BE2C (cell line): ENCODE measurements around the gene ADCK1.

Experiments
- DNase-seq: peaks from one replicate; pipeline ENCODE4 v3.0.0-alpha.2; 2020
- H3K27me3 ChIP-seq: fragments of 250-450 bp; sonication (Bioruptor Pico); 2 replicates; pipeline ENCODE4 v1.5.1; 2020; ENCODE audit warnings: mild to moderate bottlenecking
- H3K36me3 ChIP-seq: fragments of 250-450 bp; sonication (Bioruptor Pico); 2 replicates; pipeline ENCODE4 v1.5.1; 2020; ENCODE audit warnings: mild to moderate bottlenecking
- H3K4me1 ChIP-seq: fragments of 250-450 bp; sonication (Bioruptor Pico); 2 replicates; pipeline ENCODE4 v1.5.1; 2020
- H3K4me3 ChIP-seq: 2 replicates; pipeline ENCODE4 v1.5.1; 2011; ENCODE audit warnings: low read depth, low read length
- H3K9me3 ChIP-seq: fragments of 250-450 bp; sonication (Bioruptor Pico); 2 replicates; pipeline ENCODE4 v1.5.1; 2020
- CTCF ChIP-seq: IDR thresholded peaks from 2 replicates; pipeline ENCODE4 v1.5.1; 2012; ENCODE audit warnings: mild to moderate bottlenecking, low read depth, low read length

ADCK1 gene

DNA sequence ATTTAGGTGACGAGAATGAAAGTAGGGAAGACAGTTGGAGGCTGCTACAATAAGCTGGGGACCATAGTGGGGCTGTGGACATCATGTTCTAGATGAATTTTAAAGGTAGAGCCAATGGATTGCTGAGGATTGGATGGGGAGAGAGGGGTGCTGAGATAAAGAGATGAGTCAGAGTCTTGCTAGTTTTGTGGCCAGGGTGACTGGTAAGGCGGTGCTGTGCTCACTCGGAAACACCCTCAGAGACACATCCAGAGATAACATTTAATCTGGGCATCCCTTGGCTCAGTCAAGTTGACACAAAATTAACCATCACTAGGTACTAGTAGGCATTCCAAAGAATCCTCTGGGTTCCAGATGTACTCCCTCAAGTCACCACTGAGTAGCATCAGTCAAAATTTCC is 170.7 kb downstream of the ADCK1 start:
- H3K27me3 ChIP-seq, result no peaks in the 10 kb centered on the region
- TF ChIP-seq CTCF, result no peak
- H3K9me3 ChIP-seq, result no peaks in the 10 kb centered on the region

GRCh38 chr14:77973246-77973645 is 173.3 kb downstream of the ADCK1 start:
- no peaks in the 10 kb centered on the region for H3K27me3 ChIP-seq
- no peaks in the 10 kb centered on the region for H3K36me3 ChIP-seq
- H3K9me3 ChIP-seq, result no peaks in the 10 kb centered on the region
- H3K4me3 ChIP-seq, result no peak overlapping the region
- TF ChIP-seq CTCF, result no peak
- H3K4me1 ChIP-seq, result no peaks in the 10 kb centered on the region
- no peak for DNase-seq

More for the DNA sequence above, 170.7 kb downstream of the ADCK1 start:
- Histone ChIP-seq H3K36me3 (no peaks in the 10 kb centered on the region), H3K4me1 (no peaks in the 10 kb centered on the region), H3K4me3 (no peak overlapping the region)
- DNase-seq, result no peak

GRCh38 chr14:77976591-77976990 is 176.7 kb downstream of the ADCK1 start:
- Histone ChIP-seq H3K9me3 (no peaks in the 10 kb centered on the region), H3K4me1 (no peaks in the 10 kb centered on the region), H3K36me3 (no peaks in the 10 kb centered on the region), H3K27me3 (no peaks in the 10 kb centered on the region), H3K4me3 (no peak overlapping the region)
- no peak for DNase-seq
- TF ChIP-seq CTCF, result no peak

- DNase-seq, result no peak
- Histone ChIP-seq H3K36me3 (no peaks in the 10 kb centered on the region), H3K4me3 (no peak overlapping the region), H3K27me3 (no peaks in the 10 kb centered on the region), H3K4me1 (no peaks in the 10 kb centered on the region), H3K9me3 (no peaks in the 10 kb centered on the region)
- TF ChIP-seq CTCF, result no peak
Measured at GRCh38 chr14:77979171-77979570, 179.3 kb downstream of the ADCK1 start.

DNA sequence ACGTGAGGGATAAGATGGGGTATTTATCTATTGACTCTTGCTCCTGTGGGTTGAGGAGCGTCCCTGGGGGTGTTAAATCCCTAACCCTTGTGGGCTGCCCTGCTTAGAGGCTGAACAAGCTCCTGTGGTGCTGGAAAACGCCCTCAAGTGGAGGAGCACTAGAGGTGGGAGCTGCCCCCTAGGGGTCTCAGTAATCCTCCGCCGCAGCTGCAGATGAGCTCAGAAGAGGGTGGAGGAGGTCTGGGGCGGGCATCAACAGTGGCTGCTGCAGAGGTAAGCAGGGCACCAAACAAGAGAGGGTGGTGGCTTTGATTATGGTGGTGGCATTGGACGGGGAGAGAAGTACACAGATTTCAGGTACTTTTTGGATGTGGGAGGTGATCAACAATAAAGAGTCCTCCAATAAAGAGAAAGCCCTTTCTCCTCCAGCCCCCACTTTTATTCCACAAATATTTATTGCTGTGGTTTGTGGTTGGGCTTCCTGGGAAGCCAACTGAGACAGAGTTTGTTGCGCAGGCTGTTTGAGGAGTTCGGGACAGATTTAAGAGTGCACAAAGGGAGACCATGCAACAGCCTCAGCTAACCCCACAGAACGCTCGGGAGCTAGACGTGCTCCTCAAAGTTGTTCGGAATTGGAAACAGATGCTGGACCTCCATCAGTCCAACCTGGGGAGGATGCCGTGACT is 179.9 kb downstream of the ADCK1 start:
- no peaks in the 10 kb centered on the region for H3K4me1 ChIP-seq
- peak; percentile 67 for TF ChIP-seq CTCF
- peak; percentile 53 for DNase-seq
- no peaks in the 10 kb centered on the region for H3K9me3 ChIP-seq
- H3K27me3 ChIP-seq, result no peaks in the 10 kb centered on the region
- no peak overlapping the region for H3K4me3 ChIP-seq
- H3K36me3 ChIP-seq, result no peaks in the 10 kb centered on the region

DNA sequence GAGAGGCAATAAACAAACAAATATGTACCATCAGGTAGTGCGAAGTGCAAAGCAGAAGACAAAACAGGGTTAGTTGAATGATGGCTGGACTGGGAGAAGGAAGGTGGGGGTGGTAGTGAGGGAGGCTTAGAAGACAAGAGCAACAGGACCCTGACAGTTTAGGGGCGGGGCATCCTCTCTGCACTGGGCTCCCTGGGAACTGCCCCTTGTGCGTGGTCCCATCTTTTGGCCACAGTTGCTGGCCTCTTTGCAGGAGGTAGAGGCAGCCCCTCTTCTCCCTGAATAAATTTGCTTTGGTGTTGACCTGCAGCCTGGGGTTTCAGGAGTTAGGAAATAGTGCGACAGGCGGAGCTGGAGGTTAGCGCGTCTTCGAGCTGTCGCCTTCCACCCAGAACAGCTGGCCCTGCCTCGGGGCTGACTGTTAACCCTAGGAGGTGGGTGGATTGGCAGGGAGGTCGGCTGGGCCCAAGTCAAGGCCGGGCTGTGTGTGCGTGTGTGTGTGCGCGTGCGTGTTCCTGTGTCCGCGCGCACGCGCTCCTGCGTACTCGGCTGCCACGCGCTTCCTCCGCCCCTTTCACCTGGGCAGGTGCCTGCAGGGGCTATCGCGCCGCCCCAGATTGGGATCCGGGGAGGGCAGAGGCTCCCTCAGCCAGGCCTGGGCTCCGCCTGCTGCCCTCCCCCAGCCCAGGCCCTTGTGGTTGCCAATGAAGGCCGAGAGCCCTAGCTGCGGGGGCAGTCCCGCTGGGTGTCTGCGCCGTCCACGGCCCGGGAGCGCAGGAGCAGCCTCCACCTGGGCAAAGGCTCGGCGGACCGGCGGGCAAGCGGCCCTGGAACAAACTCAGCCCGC is 180.8 kb downstream of the ADCK1 start:
- H3K27me3 ChIP-seq, result no peaks in the 10 kb centered on the region
- TF ChIP-seq CTCF, result no peak
- DNase-seq, result no peak

More for the DNA sequence above, 180.8 kb downstream of the ADCK1 start:
- no peak overlapping the region for H3K4me3 ChIP-seq
- H3K36me3 ChIP-seq, result no peaks in the 10 kb centered on the region
- H3K4me1 ChIP-seq, result no peaks in the 10 kb centered on the region
- no peaks in the 10 kb centered on the region for H3K9me3 ChIP-seq
